H1 (cell line): ENCODE data around the gene USH2A. TPM values are rescaled to one million over a fixed set of nuclear protein-coding genes. Genes with fewer than 3 reads are reported as not detected.

Source experiments
- CTCF ChIA-PET: fragments of 300-600 bp; sonication (Branson Sonifier 250); formaldehyde crosslinking; loops from one replicate; lab custom pipeline; 2021; ENCODE audit not compliant: partially characterized antibody; lab: Charles Lee
- POLR2A ChIA-PET: fragments of 300-600 bp; sonication (Branson Sonifier 250); formaldehyde crosslinking; loops from one replicate; lab custom pipeline; 2021; ENCODE audit warnings: inconsistent platforms; ENCODE audit not compliant: partially characterized antibody; lab: Charles Lee
- DNase-seq, 2 experiments: peaks; one replicate each; pipeline versions ENCODE4 v3.0.0 to v3.0.0-alpha.2; 2010 to 2022; ENCODE audit warnings: low spot score in 2 of 2, low read depth in 1 of 2, mixed read lengths in 1 of 2
- FAIRE-seq: peaks from 2 replicates; lab custom pipeline; 2011; peaks lifted over from hg19 to GRCh38; lab: Jason Lieb, UNC
- H2AFZ ChIP-seq: 2 replicates; pipeline ENCODE4 v1.8.1; 2012; ENCODE audit warnings: low read length, inconsistent platforms
- H2AK5ac ChIP-seq: 2 replicates; pipeline ENCODE4 v1.6.1; 2013; ENCODE audit warnings: low read depth, low read length
- H2BK120ac ChIP-seq: replicated peaks from 2 replicates; pipeline ENCODE3; 2013; ENCODE audit warnings: low read depth, low read length, inconsistent platforms
- H2BK12ac ChIP-seq: 2 replicates; pipeline ENCODE4 v1.6.1; 2013; ENCODE audit warnings: low read depth, low read length
- H2BK15ac ChIP-seq: 2 replicates; pipeline ENCODE4 v1.6.1; 2013; ENCODE audit warnings: low read length
- H2BK20ac ChIP-seq: 2 replicates; pipeline ENCODE4 v1.6.1; 2013; ENCODE audit warnings: low read length
- H2BK5ac ChIP-seq: 2 replicates; pipeline ENCODE4 v1.6.1; 2013; ENCODE audit warnings: low read depth, low read length
- H3K14ac ChIP-seq: 2 replicates; pipeline ENCODE4 v1.6.1; 2013; ENCODE audit warnings: inconsistent platforms; ENCODE audit not compliant: insufficient read length
- H3K18ac ChIP-seq: 2 replicates; pipeline ENCODE4 v1.6.1; 2013; ENCODE audit warnings: low read length; ENCODE audit errors: extremely low read depth
- H3K23ac ChIP-seq: 2 replicates; pipeline ENCODE4 v1.6.1; 2013; ENCODE audit warnings: inconsistent platforms; ENCODE audit not compliant: insufficient read length
- H3K23me2 ChIP-seq: 2 replicates; pipeline ENCODE4 v1.6.1; 2013; ENCODE audit warnings: low read depth, low read length
- H3K27ac ChIP-seq: 2 replicates; pipeline ENCODE4 v1.6.1; 2011; ENCODE audit warnings: low read depth, low read length, inconsistent platforms
- H3K27me3 ChIP-seq, 4 experiments: replicated peaks in 1 of 4; 1 replicate in 1 of 4; 2 replicates in 3 of 4; pipeline versions ENCODE4 v1.6.1 to v1.8.1; 2011 to 2013; ENCODE audit warnings: low read length in 3 of 4, mild to moderate bottlenecking in 3 of 4, inconsistent platforms in 2 of 4, mixed read lengths in 2 of 4, moderate library complexity in 1 of 4; ENCODE audit not compliant: control insufficient read depth in 3 of 4, insufficient read depth in 3 of 4; ENCODE audit errors: extremely low read depth in 1 of 4
- H3K36me3 ChIP-seq, 4 experiments: 2 replicates each; pipeline versions ENCODE4 v1.6.1 to v1.8.1; 2011 to 2013; ENCODE audit warnings: mild to moderate bottlenecking in 4 of 4, low read length in 3 of 4, moderate library complexity in 2 of 4, control low read depth in 1 of 4, inconsistent platforms in 1 of 4; ENCODE audit not compliant: insufficient read depth in 4 of 4, control insufficient read depth in 2 of 4
- H3K4ac ChIP-seq: replicated peaks from 2 replicates; pipeline ENCODE3; 2013; ENCODE audit warnings: low read length, low read depth, mixed read lengths, inconsistent platforms; ENCODE audit not compliant: insufficient read length
- H3K4me1 ChIP-seq, 4 experiments: replicated peaks in 1 of 4; 1 replicate in 1 of 4; 2 replicates in 3 of 4; pipeline versions ENCODE4 v1.6.1 to v1.8.1; 2011 to 2013; ENCODE audit warnings: low read length in 3 of 4, inconsistent platforms in 2 of 4, mixed read lengths in 1 of 4; ENCODE audit not compliant: insufficient read depth in 4 of 4, control insufficient read depth in 3 of 4
- H3K4me2 ChIP-seq, 2 experiments: 2 replicates each; pipeline versions ENCODE4 v1.6.1 to v1.8.1; 2011 to 2013; ENCODE audit warnings: low read depth in 2 of 2, low read length in 2 of 2, control low read depth in 1 of 2, inconsistent platforms in 1 of 2, mild to moderate bottlenecking in 1 of 2; ENCODE audit not compliant: insufficient read depth in 1 of 2
- H3K4me3 ChIP-seq, 4 experiments: fragments of 200-600, 300-600 bp in 1 of 4; sonication (generic), shearing (Covaris generic), sonication (Bioruptor Twin) in 1 of 4; 2 replicates each; pipeline versions ENCODE4 v1.5.1 to v1.8.1; 2011 to 2016; ENCODE audit warnings: low read length in 4 of 4, low read depth in 3 of 4, control low read depth in 2 of 4, inconsistent platforms in 2 of 4, mild to moderate bottlenecking in 2 of 4, mixed read lengths in 1 of 4, moderate library complexity in 1 of 4; ENCODE audit not compliant: insufficient read depth in 2 of 4; ENCODE audit errors: extremely low read depth in 1 of 4
- H3K56ac ChIP-seq: replicated peaks from 2 replicates; pipeline ENCODE3; 2013; ENCODE audit warnings: low read depth, mild to moderate bottlenecking, mixed read lengths, low read length, inconsistent platforms; ENCODE audit not compliant: insufficient read length
- H3K79me1 ChIP-seq: 2 replicates; pipeline ENCODE4 v1.6.1; 2013; ENCODE audit warnings: low read depth, low read length, control low read depth
- H3K79me2 ChIP-seq, 2 experiments: 2 replicates each; pipeline versions ENCODE4 v1.6.1 to v1.8.1; 2012 to 2013; ENCODE audit warnings: low read length in 2 of 2, mild to moderate bottlenecking in 2 of 2, inconsistent platforms in 1 of 2; ENCODE audit not compliant: insufficient read depth in 2 of 2, control insufficient read depth in 1 of 2
- H3K9ac ChIP-seq, 4 experiments: replicated peaks in 1 of 4; 1 replicate in 1 of 4; 2 replicates in 3 of 4; pipeline versions ENCODE4 v1.6.1 to v1.8.1; 2011 to 2013; ENCODE audit warnings: low read depth in 3 of 4, low read length in 3 of 4, control low read depth in 2 of 4, mild to moderate bottlenecking in 2 of 4, moderate library complexity in 2 of 4, inconsistent platforms in 1 of 4; ENCODE audit errors: extremely low read depth in 1 of 4
- H3K9me3 ChIP-seq, 2 experiments: 2 replicates each; pipeline versions ENCODE4 v1.6.1 to v1.8.1; 2012 to 2013; ENCODE audit warnings: mild to moderate bottlenecking in 2 of 2, moderate library complexity in 2 of 2, control low read depth in 1 of 2, inconsistent platforms in 1 of 2, low read depth in 1 of 2, low read length in 1 of 2, mixed read lengths in 1 of 2; ENCODE audit not compliant: insufficient read depth in 2 of 2
- H4K20me1 ChIP-seq, 2 experiments: replicated peaks in 1 of 2; 2 replicates each; pipeline versions ENCODE3 to v1.8.1; 2011 to 2013; ENCODE audit warnings: inconsistent platforms in 2 of 2, low read length in 2 of 2, mild to moderate bottlenecking in 1 of 2; ENCODE audit not compliant: insufficient read depth in 2 of 2, control insufficient read depth in 1 of 2
- H4K5ac ChIP-seq: 2 replicates; pipeline ENCODE4 v1.6.1; 2013; ENCODE audit warnings: low read length, low read depth, mixed read lengths, inconsistent platforms; ENCODE audit not compliant: insufficient read length
- H4K8ac ChIP-seq: 2 replicates; pipeline ENCODE4 v1.8.0; 2013; ENCODE audit warnings: mild to moderate bottlenecking, moderate library complexity, low read length, inconsistent platforms; ENCODE audit not compliant: insufficient read depth; ENCODE audit errors: extremely low read depth
- H4K91ac ChIP-seq: replicated peaks from 2 replicates; pipeline ENCODE3; 2013; ENCODE audit warnings: low read length, mixed read lengths, inconsistent platforms; ENCODE audit not compliant: insufficient read length
- EP300 ChIP-seq, 2 experiments: IDR thresholded peaks; 1 replicate in 1 of 2; 2 replicates in 1 of 2; pipeline ENCODE4 v1.6.1; 2011 to 2012; ENCODE audit warnings: low read depth in 2 of 2, low read length in 2 of 2, mild to moderate bottlenecking in 2 of 2, borderline replicate concordance in 1 of 2, inconsistent platforms in 1 of 2, moderate library complexity in 1 of 2
- WGBS, 2 experiments: shearing (Covaris generic) in 1 of 2; methylation state at CpG; one replicate each; pipeline versions ENCODE4 v1.1.6 to v1.1.7; 2013 to 2015; ENCODE audit warnings: low lambda C conversion rate in 2 of 2, mixed read lengths in 2 of 2, inconsistent platforms in 1 of 2, low coverage in 1 of 2, missing lambda C conversion rate in 1 of 2; ENCODE audit not compliant: insufficient replicate concordance in 2 of 2, insufficient coverage in 1 of 2, insufficient read length in 1 of 2; ENCODE audit errors: extremely low coverage in 1 of 2, missing lambda C conversion rate in 1 of 2; 5-methylcytosine and 5-hydroxymethylcytosine counted together
- polyA plus RNA-seq, 7 experiments: library from polyadenylated mRNA; depleted of rRNA in 3 of 7; stranded (reverse) in 5 of 7; unstranded in 2 of 7; fragments of >200 nt in 5 of 7; fragments of 200-250 nt in 2 of 7; gene quantifications; 1 replicate in 5 of 7; 2 replicates in 1 of 7; 4 replicates in 1 of 7; pipeline versions ENCODE4 v1.2.1 to v1.2.3, GENCODE V29; 2011 to 2013; ENCODE audit warnings: missing spikeins in 2 of 7, mixed read lengths in 2 of 7
- total RNA-seq: library from RNA; stranded (reverse); fragmentation: NEBNext Ultra II Directional; extraction: Animal tissue kit (Norgen Biotek cat#: 25700); gene quantifications from 2 replicates; pipeline ENCODE4 v1.2.1, GENCODE V29; 2021

The USH2A gene
- total and polyA plus RNA-seq, 2 of the 8 experiments (the other 6 are each of a cell fraction or from before 2014, with no cell fraction given) = 0.02 to 0.17 TPM

DNA sequence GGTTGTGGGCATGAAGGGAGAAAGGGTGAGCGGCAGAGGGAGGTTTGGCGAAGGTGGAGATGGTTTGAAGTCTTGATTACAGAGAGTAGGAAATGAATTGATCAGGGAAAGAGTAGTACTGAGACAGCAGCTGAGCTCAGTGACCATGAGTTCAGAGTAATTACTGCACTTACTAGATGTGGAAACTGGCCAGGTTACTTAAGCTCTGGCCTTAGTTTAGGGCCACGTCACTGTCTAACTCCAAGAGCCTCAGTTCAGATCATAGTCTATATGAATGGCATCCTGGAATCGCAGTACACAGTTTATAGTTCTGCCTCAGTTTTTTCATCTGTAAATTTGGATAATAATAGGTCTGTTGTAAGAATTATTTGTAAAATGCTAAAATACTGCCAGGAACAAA lies 778.1 kb downstream of the USH2A start:
- H3K4me2 ChIP-seq = no peak overlapping the region
- H2BK5ac ChIP-seq = no peak overlapping the region
- DNase-seq (no peak), FAIRE-seq (no peak)
- CTCF ChIA-PET = interaction anchor here (1.4 to 1.6 kb wide), 2 partner anchors 13 to 65 kb away, joined by 3 to 5 read pairs; no protein-coding TSS in a partner anchor
- peaks cover 0 to 8% (median 0%) of the 10 kb centered on the region in 4 experiments; a peak in 3 of 7 replicates for H3K4me1 ChIP-seq
- no peak overlapping the region for H3K4me3 ChIP-seq
- H3K79me2 ChIP-seq = no peaks in the 10 kb centered on the region
- H3K9ac ChIP-seq = no peak overlapping the region
- no peaks in the 10 kb centered on the region for H3K36me3 ChIP-seq
- H4K5ac ChIP-seq = no peak overlapping the region
- H4K20me1 ChIP-seq = no peaks in the 10 kb centered on the region
- no peak overlapping the region for H3K27ac ChIP-seq
- no peaks in the 10 kb centered on the region for H3K79me1 ChIP-seq
- H3K4ac ChIP-seq = no peak overlapping the region
- no peak overlapping the region for H2BK15ac ChIP-seq
- no peak overlapping the region for H2BK120ac ChIP-seq
- no peak overlapping the region for H4K8ac ChIP-seq
- H3K23me2 ChIP-seq = no peaks in the 10 kb centered on the region; the same call in 1 of the 2 replicates
- no peak overlapping the region for H3K14ac ChIP-seq
- H2BK12ac ChIP-seq = no peak overlapping the region
- no peak overlapping the region for H3K23ac ChIP-seq
- no peak overlapping the region for H2BK20ac ChIP-seq
- H3K9me3 ChIP-seq = no peaks in the 10 kb centered on the region
- H2AK5ac ChIP-seq = no peak overlapping the region
- no peak overlapping the region for H3K56ac ChIP-seq
- H3K18ac ChIP-seq = no peak overlapping the region
- H2AFZ ChIP-seq = no peak overlapping the region
- POLR2A ChIA-PET = no interaction called here
- whole genome bisulfite sequencing, 2 experiments = 91 to 100% methylated on average over 1 to 4 of the region's 4 CpGs
- H3K27me3 ChIP-seq = no peaks in the 10 kb centered on the region
- no peak for TF ChIP-seq EP300 (IDR thresholded peaks at IDR 0.05; ENCODE audit: borderline replicate concordance in 1 of 2, low read depth in 2 of 2, low read length in 2 of 2)
- H4K91ac ChIP-seq = no peak overlapping the region
